NCI-H345 treated with DMSO at 0.1 percent for 48 hours (cell line): ENCODE results near the gene NEUROD2.

Experiments
- DNase-seq: peaks from one replicate; lab custom pipeline; 2025; ENCODE audit not compliant: unreplicated experiment; lab: John Stamatoyannopoulos, UW

NEUROD2 gene

GRCh38 chr17:39581759-39582085, 26.0 kb downstream of the NEUROD2 start:
- DNase-seq = no peak

GRCh38 chr17:39581071-39581758, 26.5 kb downstream of the NEUROD2 start:
- no peak for DNase-seq

GRCh38 chr17:39580082-39580468, 27.6 kb downstream of the NEUROD2 start:
- DNase-seq = no peak

GRCh38 chr17:39579318-39580081, 28.2 kb downstream of the NEUROD2 start:
- no peak for DNase-seq

- DNase-seq = no peak
Observed at GRCh38 chr17:39578272-39578671, 29.4 kb downstream of the NEUROD2 start.

- DNase-seq = no peak
Observed at GRCh38 chr17:39576187-39576586, 31.5 kb downstream of the NEUROD2 start.

- peak; percentile 31 for DNase-seq
Observed at GRCh38 chr17:39573447-39574298, 34.0 kb downstream of the NEUROD2 start.

GRCh38 chr17:39572121-39572520, 35.6 kb downstream of the NEUROD2 start:
- no peak for DNase-seq

GRCh38 chr17:39569126-39569525, 38.6 kb downstream of the NEUROD2 start:
- DNase-seq = no peak

- DNase-seq = no peak
Observed at GRCh38 chr17:39568702-39569101, 39.0 kb downstream of the NEUROD2 start.

GRCh38 chr17:39566094-39566850, 41.4 kb downstream of the NEUROD2 start:
- DNase-seq = no peak

GRCh38 chr17:39564211-39564848, 43.4 kb downstream of the NEUROD2 start:
- DNase-seq = no peak

- DNase-seq = no peak
Observed at GRCh38 chr17:39563476-39563875, 44.2 kb downstream of the NEUROD2 start.

GRCh38 chr17:39562976-39563375, 44.7 kb downstream of the NEUROD2 start:
- DNase-seq = no peak

- no peak for DNase-seq
Observed at GRCh38 chr17:39562395-39562794, 45.3 kb downstream of the NEUROD2 start.

GRCh38 chr17:39556423-39556822, 51.3 kb downstream of the NEUROD2 start:
- no peak for DNase-seq

- no peak for DNase-seq
Observed at GRCh38 chr17:39555368-39555767, 52.4 kb downstream of the NEUROD2 start.
